IMR-90 (cell line): Measurements from ENCODE around the gene KCNQ1. TPM values are rescaled to one million over a fixed set of nuclear protein-coding genes. Genes with fewer than 3 reads are reported as not detected.

Experiments
- ATAC-seq: fragments of 200-7000 bp; cut with Tn5 transposase; 2 replicates; pipeline ENCODE4 v1.9.1; 2020; ENCODE audit warnings: low read depth, mild to moderate bottlenecking, moderate library complexity
- BruUV-seq: library from RNA; stranded (reverse); fragments of 400-500 nt; replicated peaks from 2 replicates; lab custom pipeline; 2021; lab: Mats Ljungman, UMichigan
- CTCF ChIA-PET: fragments of 300-600 bp; formaldehyde crosslinking; extraction: SDS; loops from one replicate; lab custom pipeline; 2021; ENCODE audit warnings: antibody characterized with exemption; lab: Yijun Ruan, JAX
- POLR2A ChIA-PET: fragments of 300-600 bp; sonication (Branson Sonifier 250); formaldehyde crosslinking; loops from one replicate; lab custom pipeline; 2022; ENCODE audit warnings: antibody characterized with exemption; ENCODE audit not compliant: unreplicated experiment; lab: Charles Lee
- DNase-seq: peaks from one replicate; pipeline ENCODE4 v3.0.0; 2013
- H2AFZ ChIP-seq: replicated peaks from 2 replicates; pipeline ENCODE3; 2013; ENCODE audit warnings: low read length, mild to moderate bottlenecking; ENCODE audit not compliant: poor library complexity
- H2AK5ac ChIP-seq: 2 replicates; pipeline ENCODE4 v1.6.1; 2013; ENCODE audit warnings: low read depth, low read length, inconsistent platforms
- H2AK9ac ChIP-seq: replicated peaks from 2 replicates; pipeline ENCODE3; 2013; ENCODE audit warnings: mild to moderate bottlenecking, low read depth, low read length, moderate library complexity; ENCODE audit not compliant: poor library complexity
- H2BK120ac ChIP-seq: 2 replicates; pipeline ENCODE4 v1.6.1; 2013; ENCODE audit warnings: low read depth, low read length, inconsistent platforms
- H2BK15ac ChIP-seq: 3 replicates; pipeline ENCODE4 v1.6.1; 2013; ENCODE audit warnings: low read depth, low read length, inconsistent platforms
- H2BK20ac ChIP-seq: 2 replicates; pipeline ENCODE4 v1.6.1; 2013; ENCODE audit warnings: low read depth, mild to moderate bottlenecking, inconsistent platforms, low read length, moderate library complexity
- H2BK5ac ChIP-seq: 2 replicates; pipeline ENCODE4 v1.6.1; 2013; ENCODE audit warnings: mild to moderate bottlenecking, low read depth, low read length, inconsistent platforms; ENCODE audit not compliant: poor library complexity, severe bottlenecking
- H3K14ac ChIP-seq: replicated peaks from 2 replicates; pipeline ENCODE4 v1.6.1; 2013; ENCODE audit warnings: low read depth, low read length, inconsistent platforms
- H3K18ac ChIP-seq: 2 replicates; pipeline ENCODE4 v1.6.1; 2013; ENCODE audit warnings: low read depth, low read length, control low read depth
- H3K23ac ChIP-seq: 2 replicates; pipeline ENCODE4 v1.6.1; 2013; ENCODE audit warnings: low read depth, low read length, inconsistent platforms
- H3K27ac ChIP-seq: 2 replicates; pipeline ENCODE4 v1.5.1; 2013; ENCODE audit warnings: mild to moderate bottlenecking, control low read depth, low read length; ENCODE audit not compliant: insufficient read depth
- H3K27me3 ChIP-seq: 2 replicates; pipeline ENCODE4 v1.6.1; 2013; ENCODE audit warnings: low read length; ENCODE audit not compliant: control insufficient read depth, insufficient read depth
- H3K36me3 ChIP-seq: 2 replicates; pipeline ENCODE4 v1.6.1; 2013; ENCODE audit warnings: low read length, mixed read lengths; ENCODE audit not compliant: control insufficient read depth, insufficient read depth
- H3K4ac ChIP-seq: 2 replicates; pipeline ENCODE4 v1.6.1; 2013; ENCODE audit warnings: low read depth, low read length, inconsistent platforms
- H3K4me1 ChIP-seq: 2 replicates; pipeline ENCODE4 v1.6.1; 2013; ENCODE audit warnings: low read length, mixed read lengths; ENCODE audit not compliant: control insufficient read depth, insufficient read depth
- H3K4me2 ChIP-seq: 2 replicates; pipeline ENCODE4 v1.6.1; 2013; ENCODE audit warnings: low read depth, mild to moderate bottlenecking, control low read depth, low read length, moderate library complexity
- H3K4me3 ChIP-seq: 2 replicates; pipeline ENCODE4 v1.5.1; 2013; ENCODE audit warnings: low read depth, mild to moderate bottlenecking, control low read depth, low read length, moderate library complexity; ENCODE audit not compliant: insufficient read depth
- H3K56ac ChIP-seq: 2 replicates; pipeline ENCODE4 v1.6.1; 2013; ENCODE audit warnings: low read length, inconsistent platforms; ENCODE audit not compliant: insufficient read depth; ENCODE audit errors: extremely low read depth
- H3K79me1 ChIP-seq, 2 experiments: 2 replicates each; pipeline ENCODE4 v1.6.1; 2013; ENCODE audit warnings: low read length in 2 of 2, inconsistent platforms in 1 of 2, low read depth in 1 of 2
- H3K9ac ChIP-seq: 2 replicates; pipeline ENCODE4 v1.6.1; 2013; ENCODE audit warnings: low read depth, low read length, control low read depth
- H3K9me1 ChIP-seq: 2 replicates; pipeline ENCODE4 v1.6.1; 2013; ENCODE audit warnings: low read length, inconsistent platforms; ENCODE audit not compliant: insufficient read depth
- H3K9me3 ChIP-seq: 2 replicates; pipeline ENCODE4 v1.6.1; 2013; ENCODE audit warnings: low read length; ENCODE audit not compliant: control insufficient read depth, insufficient read depth
- H4K20me1 ChIP-seq: 2 replicates; pipeline ENCODE4 v1.6.1; 2013; ENCODE audit warnings: low read length, inconsistent platforms; ENCODE audit not compliant: insufficient read depth
- H4K5ac ChIP-seq: 2 replicates; pipeline ENCODE4 v1.6.1; 2013; ENCODE audit warnings: mild to moderate bottlenecking, low read depth, low read length, control low read depth
- H4K8ac ChIP-seq, 2 experiments: 2 replicates each; pipeline ENCODE4 v1.6.1; 2013; ENCODE audit warnings: low read depth in 2 of 2, low read length in 2 of 2, control low read depth in 1 of 2, inconsistent platforms in 1 of 2
- H4K91ac ChIP-seq: 2 replicates; pipeline ENCODE4 v1.6.1; 2013; ENCODE audit warnings: low read depth, low read length, inconsistent platforms; ENCODE audit not compliant: insufficient read depth
- BHLHE40 ChIP-seq: fragments of 150-350 bp; IDR thresholded peaks from 2 replicates; pipeline ENCODE4 v1.6.1; 2016; ENCODE audit warnings: mild to moderate bottlenecking, low read depth, low read length
- CEBPB ChIP-seq: IDR thresholded peaks from 2 replicates; pipeline ENCODE4 v1.6.1; 2012; ENCODE audit warnings: low read depth, low read length, improper control_type of control experiment
- CHD1 ChIP-seq: IDR thresholded peaks from 2 replicates; pipeline ENCODE4 v1.6.1; 2012; ENCODE audit warnings: low read depth, low read length, improper control_type of control experiment
- CTCF ChIP-seq: conservative IDR thresholded peaks from 2 replicates; pipeline ENCODE4 v1.5.1; 2012; ENCODE audit warnings: mild to moderate bottlenecking, low read depth, low read length, improper control_type of control experiment
- FOS ChIP-seq: fragments of 150-350 bp; IDR thresholded peaks from 2 replicates; pipeline ENCODE4 v1.6.1; 2016; ENCODE audit warnings: low read depth, low read length
- MAFK ChIP-seq: IDR thresholded peaks from 2 replicates; pipeline ENCODE4 v1.6.1; 2012; ENCODE audit warnings: low read depth, low read length, improper control_type of control experiment
- MAZ ChIP-seq: IDR thresholded peaks from 2 replicates; pipeline ENCODE4 v1.6.1; 2012; ENCODE audit warnings: low read depth, mild to moderate bottlenecking, low read length, improper control_type of control experiment, moderate library complexity, borderline replicate concordance
- MXI1 ChIP-seq: IDR thresholded peaks from 2 replicates; pipeline ENCODE4 v1.6.1; 2012; ENCODE audit warnings: low read depth, mild to moderate bottlenecking, low read length, moderate library complexity, borderline replicate concordance
- NFE2L2 ChIP-seq: fragments of 150-350 bp; IDR thresholded peaks from 2 replicates; pipeline ENCODE4 v1.6.1; 2016; ENCODE audit warnings: low read depth, mild to moderate bottlenecking, low read length
- POLR2A ChIP-seq: IDR thresholded peaks from 2 replicates; pipeline ENCODE4 v1.6.1; 2012; ENCODE audit warnings: mild to moderate bottlenecking, low read depth, low read length
- RAD21 ChIP-seq: IDR thresholded peaks from 2 replicates; pipeline ENCODE4 v1.6.1; 2012; ENCODE audit warnings: low read length, improper control_type of control experiment
- RCOR1 ChIP-seq: IDR thresholded peaks from 2 replicates; pipeline ENCODE4 v1.6.1; 2012; ENCODE audit warnings: mild to moderate bottlenecking, low read length, improper control_type of control experiment; ENCODE audit not compliant: insufficient replicate concordance
- RFX5 ChIP-seq: IDR thresholded peaks from 2 replicates; pipeline ENCODE4 v1.8.0; 2012; ENCODE audit warnings: low read depth, mild to moderate bottlenecking, low read length, moderate library complexity
- SMC3 ChIP-seq: fragments of 150-350 bp; IDR thresholded peaks from 2 replicates; pipeline ENCODE4 v1.6.1; 2016; ENCODE audit warnings: low read depth, mild to moderate bottlenecking, antibody characterized with exemption, low read length, moderate library complexity
- USF2 ChIP-seq: fragments of 150-350 bp; IDR thresholded peaks from 2 replicates; pipeline ENCODE4 v1.6.1; 2017; ENCODE audit warnings: mild to moderate bottlenecking, antibody characterized with exemption, low read length, low read depth
- WGBS, 2 experiments: methylation state at CpG; one replicate each; pipeline versions ENCODE4 v1.1.5 to v1.1.7; 2013; ENCODE audit warnings: missing lambda C conversion rate in 2 of 2; ENCODE audit not compliant: insufficient read length in 1 of 2; ENCODE audit errors: extremely low coverage in 2 of 2; 5-methylcytosine and 5-hydroxymethylcytosine counted together
- dilution Hi-C: fragments of 300-500 bp; cut with HindIII; formaldehyde crosslinking; loops from one replicate; pipeline ENCODE4 v1.14.3; 2018; ENCODE audit warnings: low sequenced_read_pairs; ENCODE audit not compliant: unreplicated experiment
- in situ Hi-C: fragments of 300-500 bp; cut with MboI; formaldehyde crosslinking; loops from 3 replicates; pipeline ENCODE4 v1.14.3; 2019; ENCODE audit warnings: low sequenced_read_pairs, inconsistent platforms, mixed read lengths
- intact Hi-C: fragments of 100-400 bp; cut with micrococcal nuclease; formaldehyde crosslinking; loops from 2 replicates; pipeline ENCODE4 v1.10.0; 2022
- polyA plus RNA-seq, 3 experiments: library from polyadenylated mRNA; depleted of rRNA; stranded (reverse); fragments of >200 nt; gene quantifications; 2 replicates each; pipeline ENCODE4 v1.2.3, GENCODE V29; 2012; ENCODE audit warnings: low replicate concordance in 1 of 3
- total RNA-seq: library from RNA; depleted of rRNA; stranded (reverse); fragments of >200 nt; gene quantifications from 2 replicates; pipeline ENCODE4 v1.2.3, GENCODE V29; 2012
- TF ChIP-seq, protein P1 (sequence below): fragments of 150-350 bp; IDR thresholded peaks from 2 replicates; pipeline ENCODE4 v1.6.1; 2016; ENCODE audit warnings: low read depth, mild to moderate bottlenecking, low read length, moderate library complexity, borderline replicate concordance

The KCNQ1 gene
- total and polyA plus RNA-seq, 2 of the 4 experiments (the other 2 are of a cell fraction): 0.07 TPM; not detected in 1

DNA sequence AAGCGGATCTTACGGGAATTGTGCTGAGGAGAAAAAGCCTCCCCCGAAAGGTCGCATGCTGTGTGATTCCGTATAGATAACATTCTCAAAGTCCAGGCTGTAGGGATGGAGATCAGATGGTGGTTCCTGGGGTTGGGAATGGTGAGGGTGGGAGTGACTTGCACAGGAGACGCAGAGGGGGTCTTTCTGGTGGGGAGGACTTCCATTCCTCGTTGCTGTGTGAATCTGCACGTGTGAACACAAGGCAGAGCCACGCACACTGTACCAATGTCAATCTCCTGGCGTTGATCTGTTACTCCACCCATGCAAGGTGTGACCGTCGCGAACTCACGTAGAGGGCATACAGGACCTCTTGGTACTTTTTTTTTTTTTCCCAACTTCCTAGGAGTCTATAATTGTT lies 313.9 kb downstream of the KCNQ1 start:
- intact Hi-C loops: no loop called here
- BruUV-seq: no TSS peak
- no peak for ATAC-seq

More for the DNA sequence above, 313.9 kb downstream of the KCNQ1 start:
- H3K18ac ChIP-seq: no peak overlapping the region
- no peak overlapping the region for H2BK20ac ChIP-seq
- ChIA-PET CTCF (no interaction called here), POLR2A (no interaction called here)
- no peak overlapping the region for H2BK120ac ChIP-seq
- WGBS, 2 experiments: 73% methylated on average over 7 of the region's 14 CpGs; no CpG with 5 or more reads in 1 of the 2 experiments
- no peak overlapping the region for H3K4me3 ChIP-seq
- no peaks in the 10 kb centered on the region for H3K36me3 ChIP-seq
- no peaks in the 10 kb centered on the region for H4K20me1 ChIP-seq
- no peak overlapping the region for H2AK5ac ChIP-seq
- no peak overlapping the region for H3K4me2 ChIP-seq
- H3K56ac ChIP-seq: no peak overlapping the region
- H2AK9ac ChIP-seq: no peak overlapping the region
- H3K4ac ChIP-seq: no peak overlapping the region
- H3K23ac ChIP-seq: no peak overlapping the region
- no peak overlapping the region for H4K8ac ChIP-seq
- DNase-seq: no peak
- H4K5ac ChIP-seq: no peak overlapping the region
- H2BK15ac ChIP-seq: no peak overlapping the region
- no peak overlapping the region for H3K14ac ChIP-seq
- dilution Hi-C loops: no loop called here
- in situ Hi-C loops: no loop called here
- no peak for TF ChIP-seq RAD21
- no peak for TF ChIP-seq MXI1
- no peak for TF ChIP-seq RFX5
- no peak for TF ChIP-seq POLR2A
- TF ChIP-seq BHLHE40: no peak
- TF ChIP-seq, protein P1, sequence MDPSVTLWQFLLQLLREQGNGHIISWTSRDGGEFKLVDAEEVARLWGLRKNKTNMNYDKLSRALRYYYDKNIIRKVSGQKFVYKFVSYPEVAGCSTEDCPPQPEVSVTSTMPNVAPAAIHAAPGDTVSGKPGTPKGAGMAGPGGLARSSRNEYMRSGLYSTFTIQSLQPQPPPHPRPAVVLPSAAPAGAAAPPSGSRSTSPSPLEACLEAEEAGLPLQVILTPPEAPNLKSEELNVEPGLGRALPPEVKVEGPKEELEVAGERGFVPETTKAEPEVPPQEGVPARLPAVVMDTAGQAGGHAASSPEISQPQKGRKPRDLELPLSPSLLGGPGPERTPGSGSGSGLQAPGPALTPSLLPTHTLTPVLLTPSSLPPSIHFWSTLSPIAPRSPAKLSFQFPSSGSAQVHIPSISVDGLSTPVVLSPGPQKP: no peak
- no peak for TF ChIP-seq RCOR1
- TF ChIP-seq USF2: no peak
- no peak for TF ChIP-seq CEBPB
- TF ChIP-seq CHD1: no peak
- TF ChIP-seq FOS: no peak
- no peak for TF ChIP-seq MAFK
- no peak for TF ChIP-seq SMC3
- no peak for TF ChIP-seq NFE2L2
- no peak for TF ChIP-seq CTCF
- no peak for TF ChIP-seq MAZ
- no peaks in the 10 kb centered on the region for H3K9me1 ChIP-seq
- H4K91ac ChIP-seq: no peak overlapping the region
- H3K27ac ChIP-seq: no peak overlapping the region
- no peak overlapping the region for H2AFZ ChIP-seq
- H3K9ac ChIP-seq: no peak overlapping the region
- H2BK5ac ChIP-seq: no peak overlapping the region
- H3K9me3 ChIP-seq: peaks cover 1% of the 10 kb centered on the region; the same call in 1 of the 2 replicates
- no peaks in the 10 kb centered on the region for H3K4me1 ChIP-seq
- H3K79me1 ChIP-seq: no peaks in the 10 kb centered on the region
- peaks cover 6% of the 10 kb centered on the region for H3K27me3 ChIP-seq
